Embryonic facial prominence (tissue), 1 donor: ENCODE results near the gene SLC6A16.
"Not testable (repeated sequence)": the region's sequence is repeated elsewhere in the genome, so short reads cannot be mapped to it uniquely, and the experiment has no call there.

Experiments
- DNase-seq: peaks from one replicate; pipeline ENCODE4 v3.0.0-alpha.2; 2016; ENCODE audit errors: extremely low spot score

SLC6A16 gene

GRCh38 chr19:49324801-49325576 lies at the start of gene SLC6A16:
TSS of gene SLC6A16 (minus strand) at chr19:49325191. CDS start at chr19:49311347, 13,844 bp downstream.
- DNase-seq = no peak

- DNase-seq = not testable (repeated sequence)
Observed at GRCh38 chr19:49373174-49373573, 48.2 kb upstream of the SLC6A16 start.

- DNase-seq = no peak
Observed at GRCh38 chr19:49371184-49371583, 46.2 kb upstream of the SLC6A16 start.

DNA sequence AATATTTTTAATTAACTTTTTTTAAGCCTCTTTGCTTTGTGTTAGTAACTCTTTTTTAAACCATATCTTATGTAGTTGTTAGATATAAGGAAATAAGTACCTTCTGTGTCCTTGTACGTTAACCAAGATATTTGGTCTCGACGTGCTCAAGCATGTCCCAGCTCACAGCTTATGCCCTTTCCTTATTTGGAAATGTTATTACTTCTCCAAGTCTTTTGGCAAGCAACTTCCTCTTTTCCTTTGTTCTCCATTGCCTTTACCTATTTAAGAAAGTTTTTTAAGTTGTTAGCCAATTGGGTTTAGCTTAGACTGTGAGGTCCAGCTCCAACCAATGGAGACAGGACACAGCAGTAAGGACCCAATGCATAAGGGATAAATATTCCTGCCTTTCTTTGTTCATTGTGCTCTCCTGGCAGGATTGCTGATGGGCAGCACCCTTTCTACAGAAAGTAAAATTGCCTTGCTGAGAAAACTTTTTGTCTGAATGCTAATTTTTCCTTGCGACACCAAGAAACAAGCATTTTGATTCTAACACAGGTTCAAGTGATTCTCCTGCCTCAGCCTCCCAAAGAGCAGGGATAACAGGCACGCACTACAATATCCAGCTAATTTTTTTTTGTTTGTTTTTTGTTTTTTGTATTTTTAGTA lies 43.8 kb upstream of the SLC6A16 start:
- no peak for DNase-seq

- no peak for DNase-seq
Observed at GRCh38 chr19:49366110-49366509, 41.1 kb upstream of the SLC6A16 start.

GRCh38 chr19:49364083-49364737 lies 39.2 kb upstream of the SLC6A16 start:
- DNase-seq = no peak

GRCh38 chr19:49363268-49364082 lies 38.5 kb upstream of the SLC6A16 start, which contains the start of gene DKKL1:
TSS of gene DKKL1 (plus strand) at chr19:49363877. CDS start at chr19:49363999, 122 bp downstream.
- DNase-seq = peak; percentile 85

GRCh38 chr19:49362929-49363267 lies 37.9 kb upstream of the SLC6A16 start:
- DNase-seq = peak; percentile 69

- DNase-seq = peak; percentile 69
Observed at GRCh38 chr19:49362048-49362928, 37.3 kb upstream of the SLC6A16 start, which contains the start of gene TEAD2. TSS of gene TEAD2 (minus strand) at chr19:49362416. CDS start at chr19:49360075, 2,341 bp downstream.

DNA sequence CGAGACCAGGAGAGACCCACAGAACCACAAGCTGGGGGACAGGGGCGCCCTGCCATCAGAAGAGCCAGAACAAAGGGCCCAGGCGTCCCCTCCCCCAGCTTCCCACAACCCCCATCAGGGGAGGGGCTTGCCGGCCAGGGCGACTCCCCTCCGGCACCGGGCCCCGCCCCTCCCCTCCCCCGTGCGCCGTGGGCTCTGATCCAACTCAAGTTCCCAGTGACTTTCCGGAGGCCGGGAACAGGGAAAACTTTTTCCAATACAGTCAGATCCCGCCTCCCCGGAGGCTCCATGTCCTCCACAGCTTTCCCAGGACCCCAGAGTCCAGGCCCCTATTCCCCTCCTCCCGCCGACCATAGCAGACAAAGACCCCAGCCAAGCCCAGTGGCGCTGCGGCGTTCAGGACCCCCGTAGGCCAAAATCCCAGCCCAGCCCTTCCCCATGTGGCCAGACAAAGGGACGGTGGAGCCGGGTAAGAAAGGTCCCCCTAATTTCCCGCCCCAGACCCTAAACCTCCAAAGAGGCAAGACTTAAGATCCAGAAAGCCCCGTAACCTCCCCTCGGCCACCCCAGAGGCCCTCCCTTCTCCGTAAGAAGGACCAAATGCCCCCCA lies 36.6 kb upstream of the SLC6A16 start:
- peak; percentile 86 for DNase-seq

DNA sequence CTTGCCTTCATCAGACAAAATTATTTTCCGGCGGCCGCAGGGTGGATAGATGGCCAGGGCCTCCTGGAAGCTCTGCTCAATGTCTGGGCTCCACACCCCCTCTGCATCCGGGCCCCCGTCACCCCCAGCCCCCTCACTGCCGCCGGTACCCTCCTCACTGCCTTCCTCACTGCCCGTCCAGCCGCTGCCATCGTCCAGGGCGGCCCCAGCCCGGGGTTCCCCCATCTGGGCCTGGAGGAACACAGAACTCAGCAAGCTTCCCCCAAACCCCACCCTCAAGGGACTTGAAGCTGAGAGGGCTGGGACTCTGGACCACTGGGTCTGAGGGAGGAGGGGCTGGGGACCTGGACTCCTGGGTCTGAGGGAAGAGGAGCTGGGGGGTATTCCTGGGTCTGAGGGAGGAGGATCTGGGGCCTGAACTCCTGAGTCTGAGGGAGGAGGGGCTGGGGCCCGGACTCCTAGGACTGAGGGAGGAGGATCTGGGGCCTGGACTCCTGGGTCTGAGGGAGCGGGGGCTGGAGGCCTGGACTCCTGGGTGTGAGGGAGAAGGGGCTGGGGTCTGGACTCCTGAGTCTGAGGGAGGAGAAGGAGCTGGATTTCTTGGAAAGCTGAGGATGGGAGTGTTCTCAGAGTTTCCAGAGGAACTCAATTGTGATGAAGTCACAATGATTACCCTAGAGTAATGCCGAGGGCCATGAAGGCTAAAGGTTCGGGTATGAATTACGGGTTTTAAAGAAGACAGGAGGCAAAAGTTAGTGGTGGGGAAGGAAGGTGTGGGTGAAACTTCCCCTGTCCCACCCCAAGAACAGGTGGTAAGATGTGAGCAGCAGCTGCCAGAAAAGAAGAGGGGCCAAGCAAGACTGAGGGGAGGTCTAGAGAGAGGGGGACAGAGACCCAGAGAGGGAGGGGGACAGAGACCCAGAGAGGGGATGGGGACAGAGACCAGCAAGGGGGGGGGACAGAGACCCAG lies 35.1 kb upstream of the SLC6A16 start:
- DNase-seq = no peak

DNA sequence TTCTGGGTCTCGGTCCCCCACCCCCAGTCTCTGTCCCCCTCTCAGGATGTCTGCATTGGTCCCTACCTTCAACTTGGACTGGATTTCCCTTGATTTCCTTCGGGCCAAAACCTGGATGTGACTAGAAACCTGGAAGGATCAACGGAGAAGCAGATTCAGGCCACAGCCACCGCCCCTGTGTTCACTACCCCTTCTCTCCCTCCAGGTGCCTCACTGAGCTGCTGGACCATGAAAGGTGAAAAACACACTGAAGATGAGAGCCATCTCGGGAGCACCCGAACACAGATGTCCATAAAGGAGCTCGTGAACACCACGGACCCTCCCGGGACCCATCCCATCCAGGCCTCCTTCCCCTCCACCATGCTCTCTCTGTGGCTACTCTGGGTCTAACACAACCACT lies 32.2 kb upstream of the SLC6A16 start:
- no peak for DNase-seq

DNA sequence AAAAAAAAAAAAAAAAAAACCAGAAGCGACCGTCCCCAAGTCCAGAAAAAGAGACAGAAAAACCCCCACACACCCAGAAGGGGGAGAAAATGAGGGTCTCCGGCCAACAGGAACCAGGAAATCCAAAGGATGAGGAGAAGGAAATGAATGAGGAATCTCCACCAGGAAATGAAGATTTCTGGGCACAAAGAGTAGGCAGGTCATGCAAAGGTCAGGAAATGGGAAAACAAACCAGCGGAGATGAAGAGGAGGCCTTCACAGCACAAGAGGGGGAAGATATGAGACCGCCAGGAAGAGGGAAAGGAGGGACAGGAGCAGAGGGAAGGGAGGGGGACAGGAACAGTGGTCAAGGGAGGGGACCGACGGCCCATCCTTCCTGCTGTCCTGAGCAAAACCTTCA lies 31.4 kb upstream of the SLC6A16 start:
- DNase-seq = no peak

- no peak for DNase-seq
Observed at GRCh38 chr19:49355909-49356353, 30.9 kb upstream of the SLC6A16 start.

DNA sequence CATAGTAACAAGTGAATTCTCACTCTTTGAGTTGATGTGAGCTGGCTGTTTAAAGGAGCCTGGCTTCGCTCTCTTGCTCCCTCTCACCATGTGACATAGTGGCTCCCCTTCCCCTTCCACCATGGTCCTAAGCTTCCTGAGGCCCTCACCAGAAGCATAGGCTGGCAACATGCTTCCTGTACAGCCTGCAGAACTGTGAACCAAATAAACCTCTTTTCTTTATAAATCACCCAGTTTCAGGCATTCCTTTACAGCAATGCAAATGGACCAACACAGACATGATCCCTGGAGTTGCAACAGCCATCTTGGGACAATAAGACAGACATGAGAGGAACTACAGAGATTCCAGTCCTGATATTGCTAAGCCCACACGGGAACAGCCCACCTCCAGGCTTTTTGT lies 24.6 kb upstream of the SLC6A16 start:
- DNase-seq = no peak

DNA sequence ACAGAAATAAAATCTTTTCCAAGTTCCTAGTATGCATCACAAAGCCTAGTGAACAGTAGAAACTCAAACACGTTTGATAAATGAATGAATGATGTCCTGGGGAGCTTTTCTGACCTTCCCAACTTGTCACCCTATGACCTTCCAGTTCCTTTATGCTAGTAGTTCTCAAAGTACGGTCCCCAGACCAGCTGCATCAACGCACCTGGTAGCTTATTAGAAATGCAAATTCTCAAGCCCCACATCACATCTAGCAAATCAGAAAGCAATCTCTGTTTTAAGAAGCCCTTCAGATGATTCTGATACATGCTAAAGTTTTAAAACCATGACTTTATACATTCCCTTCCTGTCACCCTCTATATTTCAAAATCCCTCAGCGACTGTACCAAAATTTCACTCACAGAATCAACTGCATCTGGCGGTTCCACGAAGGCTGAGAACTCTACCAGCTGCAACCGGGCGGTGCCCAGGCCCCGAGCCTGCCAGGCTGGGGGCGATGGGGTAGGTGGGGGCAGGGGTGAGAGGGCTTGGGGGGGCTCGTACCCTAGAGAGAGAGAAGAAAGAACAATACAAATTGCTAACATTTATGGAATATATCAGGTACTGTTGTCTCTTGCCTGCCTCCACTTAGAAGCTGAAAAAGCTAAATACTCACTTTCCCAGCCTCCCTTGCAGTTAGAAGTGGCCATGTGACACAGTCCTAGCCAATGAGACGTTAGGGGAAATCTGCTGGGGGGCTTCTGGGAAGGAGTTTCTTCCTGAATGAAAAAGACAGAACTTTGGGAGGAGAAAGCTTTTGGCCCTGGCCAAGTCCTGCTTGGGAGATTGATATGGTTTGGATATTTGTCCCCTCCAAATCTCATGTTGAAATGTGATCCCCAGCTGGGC lies 23.6 kb upstream of the SLC6A16 start:
- DNase-seq = no peak

DNA sequence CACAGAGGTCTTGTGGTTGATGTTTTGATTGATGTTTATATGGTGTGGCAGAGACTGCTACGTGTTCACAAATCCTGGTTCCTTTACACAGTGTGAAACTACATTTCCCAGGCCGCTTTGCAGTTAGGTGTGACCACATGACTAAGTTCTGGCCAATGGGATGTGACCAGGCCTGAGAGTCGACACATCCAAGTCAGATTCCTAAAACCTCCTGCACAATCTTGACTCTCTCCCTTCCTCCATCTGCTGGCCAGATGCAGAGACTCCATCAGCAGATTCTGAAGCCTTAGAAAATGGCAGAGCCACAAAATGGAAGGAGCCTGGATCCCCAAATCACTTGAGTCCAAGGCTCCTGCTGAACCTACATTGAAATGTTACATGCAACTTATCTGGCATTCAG lies 22.8 kb upstream of the SLC6A16 start:
- no peak for DNase-seq

DNA sequence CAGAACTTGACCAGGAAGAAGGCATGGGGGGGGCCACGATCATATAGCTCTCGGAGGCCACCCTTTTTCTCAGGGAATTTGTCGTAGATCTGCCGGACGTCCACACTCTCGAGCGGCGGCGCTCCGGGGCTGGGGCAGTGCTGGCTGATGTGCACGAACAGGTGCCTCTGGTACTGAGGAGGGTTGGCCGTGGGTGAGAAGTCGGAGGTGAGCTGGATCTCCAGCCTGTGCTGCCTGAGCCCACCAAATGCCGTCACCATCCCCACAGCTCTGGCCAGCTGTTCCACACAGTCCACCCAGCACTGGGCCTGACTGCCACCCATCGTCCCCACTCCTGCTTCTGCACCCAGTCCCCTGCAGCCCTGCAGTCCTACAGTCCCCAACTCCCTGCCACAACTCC lies 22.2 kb upstream of the SLC6A16 start:
- no peak for DNase-seq
